ENCODE results near the gene PDE3A.

DNA sequence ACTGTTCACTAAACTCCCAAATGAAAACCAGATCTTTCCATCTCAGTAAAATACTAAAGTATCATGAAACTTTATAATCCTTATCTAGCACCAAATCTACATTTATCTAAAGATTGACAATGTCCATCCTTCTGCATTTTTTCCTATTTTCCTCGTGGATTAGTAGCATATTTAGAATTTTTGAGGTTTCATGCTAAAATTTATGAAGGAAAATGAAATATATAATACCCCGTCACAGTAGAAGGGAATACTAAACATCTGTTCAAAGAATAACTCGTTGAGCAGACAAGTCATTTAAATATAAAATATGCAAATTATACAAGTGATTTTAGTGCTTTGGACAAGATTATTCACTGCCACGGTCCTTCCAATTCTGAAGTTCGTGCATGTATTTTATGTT is 204.1 kb downstream of the PDE3A start:
- TF ChIP-seq GATA2 (IDR thresholded peaks at IDR 0.05; ENCODE audit: low read depth, low read length) (no peak), GATA3 (IDR thresholded peaks at IDR 0.05; ENCODE audit: low read depth, low read length) (no peak)

Measured in SH-SY5Y (cell line).